Cardiac fibroblast (primary cell): ENCODE measurements around the gene TXNDC9.
A peak's percentile ranks its signal among the peaks of the same experiment; 100 is the strongest.
"Not testable (repeated sequence)": the region's sequence is repeated elsewhere in the genome, so short reads cannot be mapped to it uniquely, and the experiment has no call there.

Experiments
- DNase-seq, 2 donors: peaks; one replicate each; pipeline versions ENCODE4 v3.0.0 to v3.0.0-alpha.2; 2010; ENCODE audit warnings: low read depth in 2 of 2
- H3K4me3 ChIP-seq, 2 donors: replicated peaks in 1 of 2; 1 replicate in 1 of 2; 2 replicates in 1 of 2; pipeline ENCODE4 v1.5.1; 2011; ENCODE audit warnings: low read depth in 2 of 2, low read length in 2 of 2, mild to moderate bottlenecking in 2 of 2, moderate library complexity in 1 of 2
- TF ChIP-seq, protein P1 (sequence below): IDR thresholded peaks from one replicate; pipeline ENCODE4 v1.5.1; 2011; ENCODE audit warnings: low read depth, mild to moderate bottlenecking, low read length, inconsistent platforms

The TXNDC9 gene

DNA sequence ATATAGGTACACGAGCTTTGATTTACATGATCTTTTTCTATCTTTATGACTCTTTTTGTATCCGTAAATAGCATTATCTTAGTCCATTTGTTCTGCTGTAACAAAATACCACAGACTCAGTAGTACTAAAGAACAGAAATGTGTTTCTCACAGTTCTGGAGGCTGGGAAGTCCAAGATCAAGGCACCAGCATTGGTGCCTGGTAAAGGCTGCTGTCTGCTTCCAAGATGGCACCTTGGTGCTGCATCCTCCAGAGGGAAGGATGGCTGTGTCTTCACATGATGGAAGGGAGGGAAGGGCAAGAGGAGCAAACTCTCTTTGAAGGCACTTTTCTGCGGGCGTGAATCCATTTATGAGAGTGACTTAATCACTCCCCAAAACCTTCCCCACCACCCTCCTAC lies 37.0 kb upstream of the TXNDC9 start:
- TF ChIP-seq, protein P1, sequence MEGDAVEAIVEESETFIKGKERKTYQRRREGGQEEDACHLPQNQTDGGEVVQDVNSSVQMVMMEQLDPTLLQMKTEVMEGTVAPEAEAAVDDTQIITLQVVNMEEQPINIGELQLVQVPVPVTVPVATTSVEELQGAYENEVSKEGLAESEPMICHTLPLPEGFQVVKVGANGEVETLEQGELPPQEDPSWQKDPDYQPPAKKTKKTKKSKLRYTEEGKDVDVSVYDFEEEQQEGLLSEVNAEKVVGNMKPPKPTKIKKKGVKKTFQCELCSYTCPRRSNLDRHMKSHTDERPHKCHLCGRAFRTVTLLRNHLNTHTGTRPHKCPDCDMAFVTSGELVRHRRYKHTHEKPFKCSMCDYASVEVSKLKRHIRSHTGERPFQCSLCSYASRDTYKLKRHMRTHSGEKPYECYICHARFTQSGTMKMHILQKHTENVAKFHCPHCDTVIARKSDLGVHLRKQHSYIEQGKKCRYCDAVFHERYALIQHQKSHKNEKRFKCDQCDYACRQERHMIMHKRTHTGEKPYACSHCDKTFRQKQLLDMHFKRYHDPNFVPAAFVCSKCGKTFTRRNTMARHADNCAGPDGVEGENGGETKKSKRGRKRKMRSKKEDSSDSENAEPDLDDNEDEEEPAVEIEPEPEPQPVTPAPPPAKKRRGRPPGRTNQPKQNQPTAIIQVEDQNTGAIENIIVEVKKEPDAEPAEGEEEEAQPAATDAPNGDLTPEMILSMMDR: no peak
- DNase-seq: no peak
- H3K4me3 ChIP-seq: no peak overlapping the region

DNA sequence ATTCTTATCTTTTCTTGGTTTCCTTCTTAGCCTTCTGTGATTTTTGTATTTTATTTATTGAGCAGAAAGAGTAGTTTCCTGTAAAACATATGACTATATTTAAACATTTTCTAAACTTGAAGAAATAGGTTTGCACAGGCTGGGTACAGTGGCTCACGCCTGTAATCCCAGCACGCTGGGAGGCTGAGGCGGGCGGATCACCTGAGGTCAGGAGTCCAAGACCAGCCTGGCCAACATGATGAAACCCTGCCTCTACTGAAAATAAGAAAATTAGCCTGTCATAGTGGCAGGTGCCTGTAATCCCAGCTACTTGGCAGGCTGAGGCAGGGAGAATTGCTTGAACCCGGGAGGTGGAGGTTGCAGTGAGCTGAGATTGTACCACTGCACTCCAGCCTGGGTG lies 32.7 kb upstream of the TXNDC9 start:
- not testable (repeated sequence) for H3K4me3 ChIP-seq, DNase-seq

DNA sequence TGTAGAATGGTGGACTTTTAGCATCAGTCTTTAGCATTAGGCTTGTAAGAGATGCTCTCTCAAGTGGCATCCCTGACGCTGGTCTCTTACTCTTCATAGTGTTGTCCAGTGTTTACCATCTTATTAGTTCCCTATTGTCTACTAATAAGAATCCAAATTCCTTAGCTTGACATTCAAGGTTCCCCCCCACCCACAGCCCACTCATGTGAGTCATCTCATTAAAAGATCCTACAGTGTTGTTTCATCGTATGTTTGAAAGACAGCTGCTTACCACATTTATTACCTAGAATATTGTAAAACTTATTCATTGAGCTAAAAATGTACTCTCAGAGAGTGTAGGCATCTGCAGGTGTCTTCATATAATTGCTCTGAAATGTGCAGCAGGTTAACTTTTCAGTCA lies 29.5 kb upstream of the TXNDC9 start:
- TF ChIP-seq, protein P1: no peak
- H3K4me3 ChIP-seq: no peak overlapping the region
- DNase-seq: no peak

DNA sequence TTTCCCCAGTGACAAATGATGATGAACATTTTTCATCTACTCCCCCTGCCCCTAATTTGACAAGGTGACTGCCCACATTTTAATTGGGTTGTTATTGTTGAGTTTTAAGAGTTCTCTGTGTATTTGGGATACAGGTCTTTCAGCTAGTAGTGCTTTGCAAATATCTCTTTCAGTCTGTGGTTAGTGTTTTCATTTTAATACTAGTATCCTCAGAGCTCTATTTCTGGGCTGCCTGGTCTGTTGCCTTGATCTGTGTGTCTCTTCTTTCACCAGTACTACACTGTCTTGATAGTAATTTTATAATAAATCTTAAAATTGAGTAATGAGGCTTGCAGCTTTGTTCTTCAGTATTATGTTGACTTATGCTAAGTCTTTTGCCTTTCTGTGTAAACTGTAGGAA lies 20.7 kb upstream of the TXNDC9 start:
- no peak overlapping the region for H3K4me3 ChIP-seq
- no peak for DNase-seq
- TF ChIP-seq, protein P1: no peak

DNA sequence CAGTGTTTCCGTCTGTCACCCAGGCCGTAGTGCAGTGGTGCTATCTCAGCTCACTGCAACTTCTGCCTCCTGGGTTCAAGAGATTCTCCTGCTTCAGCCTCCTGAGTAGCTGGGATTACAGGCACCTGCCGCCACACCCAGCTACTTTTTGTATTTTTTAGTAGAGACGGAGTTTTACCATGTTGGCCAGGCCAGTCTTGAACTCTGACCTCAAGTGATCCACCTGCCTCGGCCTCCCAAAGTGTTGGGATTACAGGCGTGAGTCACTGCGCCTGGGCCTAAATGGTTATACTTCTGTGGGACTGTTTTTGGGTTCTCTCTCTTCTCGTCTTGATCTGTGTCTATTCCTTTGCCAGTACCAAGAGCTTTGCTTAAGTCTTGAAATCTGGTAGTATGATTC lies 18.7 kb upstream of the TXNDC9 start:
- H3K4me3 ChIP-seq, DNase-seq: not testable (repeated sequence)

DNA sequence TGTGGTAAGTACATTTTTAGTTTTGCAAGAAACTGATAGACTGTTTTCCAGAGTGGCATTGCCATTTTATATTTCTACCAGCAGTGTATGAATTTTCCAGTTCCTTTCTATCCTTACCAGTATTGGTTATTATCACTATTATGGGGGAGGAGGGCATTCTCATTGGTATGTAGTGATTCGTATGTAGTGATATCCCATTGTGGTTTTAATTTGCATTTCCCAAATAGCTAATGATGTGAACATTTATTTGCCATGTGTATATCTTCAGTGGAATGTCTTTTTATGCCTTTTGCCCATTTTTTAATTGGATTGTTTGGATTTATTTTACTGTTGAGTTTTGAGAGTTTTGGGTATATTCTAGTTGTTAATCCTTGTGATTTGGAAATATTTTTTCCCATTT lies 17.9 kb upstream of the TXNDC9 start:
- TF ChIP-seq, protein P1: no peak
- peak; percentile 10 to 29 for DNase-seq
- H3K4me3 ChIP-seq: no peak overlapping the region

DNA sequence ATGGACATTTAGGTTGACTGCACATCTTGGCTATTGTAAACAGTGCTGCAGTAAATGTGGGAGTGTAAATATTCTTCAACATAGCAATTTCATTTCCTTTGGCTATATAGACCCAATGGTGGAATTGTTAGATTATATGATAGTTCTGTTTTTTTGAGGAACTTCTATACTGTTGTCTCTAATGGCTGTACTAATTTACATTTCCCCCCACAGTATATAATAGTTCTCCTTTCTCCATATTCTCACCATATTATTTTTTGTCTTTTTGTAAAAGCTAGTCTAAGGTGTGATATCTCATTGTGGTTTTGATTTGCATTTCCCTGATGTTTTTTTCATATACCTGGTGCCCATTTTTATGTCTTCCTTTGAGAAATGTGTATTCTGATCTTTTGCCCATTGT lies 14.1 kb upstream of the TXNDC9 start:
- DNase-seq: no peak
- TF ChIP-seq, protein P1: no peak
- no peak overlapping the region for H3K4me3 ChIP-seq

DNA sequence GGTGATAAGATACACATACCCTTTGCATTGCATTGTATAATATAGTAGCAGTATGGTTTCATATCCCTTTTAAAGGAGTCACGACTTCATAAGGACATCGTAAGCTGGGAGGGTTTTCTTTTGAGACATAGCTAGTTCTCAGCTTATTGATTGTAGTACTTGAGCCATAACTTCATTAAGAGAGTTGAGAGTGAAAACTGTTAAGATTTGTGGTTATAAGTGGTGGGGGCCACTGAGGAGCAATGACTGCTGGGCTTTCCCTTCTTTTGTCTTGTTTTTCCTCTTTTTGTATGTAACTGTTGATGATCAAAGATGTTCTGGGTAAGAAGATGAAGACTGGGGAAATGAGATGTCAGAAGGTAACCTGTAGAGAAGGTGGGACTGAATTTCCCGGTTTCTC lies 12.0 kb upstream of the TXNDC9 start:
- DNase-seq: no peak
- TF ChIP-seq, protein P1: no peak
- no peak overlapping the region for H3K4me3 ChIP-seq
